Astrocyte (in vitro differentiated cells and primary cell): Measurements from ENCODE around the gene IFT74.

ENCODE experiments used
- EZH2 ChIP-seq: IDR thresholded peaks from 2 replicates; pipeline ENCODE4 v1.6.1; 2012; ENCODE audit warnings: mild to moderate bottlenecking, low read length, inconsistent platforms; ENCODE audit not compliant: insufficient read depth
- TF ChIP-seq, protein P1 (sequence below): IDR thresholded peaks from 2 replicates; pipeline ENCODE4 v1.5.1; 2011; ENCODE audit warnings: low read depth, mild to moderate bottlenecking, inconsistent platforms, low read length, moderate library complexity; ENCODE audit not compliant: insufficient read depth

- TF ChIP-seq, protein P1, sequence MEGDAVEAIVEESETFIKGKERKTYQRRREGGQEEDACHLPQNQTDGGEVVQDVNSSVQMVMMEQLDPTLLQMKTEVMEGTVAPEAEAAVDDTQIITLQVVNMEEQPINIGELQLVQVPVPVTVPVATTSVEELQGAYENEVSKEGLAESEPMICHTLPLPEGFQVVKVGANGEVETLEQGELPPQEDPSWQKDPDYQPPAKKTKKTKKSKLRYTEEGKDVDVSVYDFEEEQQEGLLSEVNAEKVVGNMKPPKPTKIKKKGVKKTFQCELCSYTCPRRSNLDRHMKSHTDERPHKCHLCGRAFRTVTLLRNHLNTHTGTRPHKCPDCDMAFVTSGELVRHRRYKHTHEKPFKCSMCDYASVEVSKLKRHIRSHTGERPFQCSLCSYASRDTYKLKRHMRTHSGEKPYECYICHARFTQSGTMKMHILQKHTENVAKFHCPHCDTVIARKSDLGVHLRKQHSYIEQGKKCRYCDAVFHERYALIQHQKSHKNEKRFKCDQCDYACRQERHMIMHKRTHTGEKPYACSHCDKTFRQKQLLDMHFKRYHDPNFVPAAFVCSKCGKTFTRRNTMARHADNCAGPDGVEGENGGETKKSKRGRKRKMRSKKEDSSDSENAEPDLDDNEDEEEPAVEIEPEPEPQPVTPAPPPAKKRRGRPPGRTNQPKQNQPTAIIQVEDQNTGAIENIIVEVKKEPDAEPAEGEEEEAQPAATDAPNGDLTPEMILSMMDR: no peak
- TF ChIP-seq EZH2: no peak
Measured at GRCh38 chr9:27037499-27037898, 81.3 kb downstream of the IFT74 start.
